Measurements from ENCODE around the gene PEAK1.
"Not testable (repeated sequence)": the region's sequence is repeated elsewhere in the genome, so short reads cannot be mapped to it uniquely, and the experiment has no call there.

The PEAK1 gene

DNA sequence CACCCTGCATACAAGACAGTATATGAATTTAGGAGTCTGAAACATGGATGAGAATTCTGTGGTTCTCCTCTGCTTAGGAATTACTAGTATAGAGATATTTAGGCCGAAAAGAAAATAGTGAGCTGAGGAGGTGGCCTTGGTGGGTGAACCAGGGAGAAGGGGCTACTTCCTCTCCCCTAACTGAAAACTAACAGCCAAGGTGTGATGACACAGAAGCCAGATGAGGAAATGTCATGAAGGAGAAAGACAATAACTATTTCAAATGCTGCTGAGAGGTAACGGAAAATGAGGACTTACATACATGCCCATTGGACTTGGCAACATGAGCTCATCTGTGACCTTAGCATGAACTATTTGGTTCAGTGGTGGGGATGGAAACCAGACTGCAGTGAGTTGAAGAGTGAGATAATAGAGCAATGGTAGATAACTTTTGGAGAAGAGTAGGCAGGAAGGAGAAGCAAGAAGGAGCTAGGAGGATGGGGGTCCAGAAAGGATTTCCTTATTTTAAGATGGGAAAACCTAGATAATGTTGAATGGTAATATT lies 234.6 kb downstream of the PEAK1 start:
- peak in 1 of 2 experiments; percentile 52 for DNase-seq (ENCODE audit: low read depth in 1 of 2, low spot score in 1 of 2)
- Histone ChIP-seq H3K27ac (replicated peaks) (peak overlapping the region; percentile 51), H3K4me3 (replicated peaks; ENCODE audit: insufficient read depth, low read length) (no peak overlapping the region), H3K27me3 (ENCODE audit: insufficient read depth, poor library complexity, severe bottlenecking) (no peaks in the 10 kb centered on the region)
- TF ChIP-seq, protein P1, sequence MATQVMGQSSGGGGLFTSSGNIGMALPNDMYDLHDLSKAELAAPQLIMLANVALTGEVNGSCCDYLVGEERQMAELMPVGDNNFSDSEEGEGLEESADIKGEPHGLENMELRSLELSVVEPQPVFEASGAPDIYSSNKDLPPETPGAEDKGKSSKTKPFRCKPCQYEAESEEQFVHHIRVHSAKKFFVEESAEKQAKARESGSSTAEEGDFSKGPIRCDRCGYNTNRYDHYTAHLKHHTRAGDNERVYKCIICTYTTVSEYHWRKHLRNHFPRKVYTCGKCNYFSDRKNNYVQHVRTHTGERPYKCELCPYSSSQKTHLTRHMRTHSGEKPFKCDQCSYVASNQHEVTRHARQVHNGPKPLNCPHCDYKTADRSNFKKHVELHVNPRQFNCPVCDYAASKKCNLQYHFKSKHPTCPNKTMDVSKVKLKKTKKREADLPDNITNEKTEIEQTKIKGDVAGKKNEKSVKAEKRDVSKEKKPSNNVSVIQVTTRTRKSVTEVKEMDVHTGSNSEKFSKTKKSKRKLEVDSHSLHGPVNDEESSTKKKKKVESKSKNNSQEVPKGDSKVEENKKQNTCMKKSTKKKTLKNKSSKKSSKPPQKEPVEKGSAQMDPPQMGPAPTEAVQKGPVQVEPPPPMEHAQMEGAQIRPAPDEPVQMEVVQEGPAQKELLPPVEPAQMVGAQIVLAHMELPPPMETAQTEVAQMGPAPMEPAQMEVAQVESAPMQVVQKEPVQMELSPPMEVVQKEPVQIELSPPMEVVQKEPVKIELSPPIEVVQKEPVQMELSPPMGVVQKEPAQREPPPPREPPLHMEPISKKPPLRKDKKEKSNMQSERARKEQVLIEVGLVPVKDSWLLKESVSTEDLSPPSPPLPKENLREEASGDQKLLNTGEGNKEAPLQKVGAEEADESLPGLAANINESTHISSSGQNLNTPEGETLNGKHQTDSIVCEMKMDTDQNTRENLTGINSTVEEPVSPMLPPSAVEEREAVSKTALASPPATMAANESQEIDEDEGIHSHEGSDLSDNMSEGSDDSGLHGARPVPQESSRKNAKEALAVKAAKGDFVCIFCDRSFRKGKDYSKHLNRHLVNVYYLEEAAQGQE (IDR thresholded peaks at IDR 0.05; ENCODE audit: insufficient replicate concordance, low read depth) = no peak
- no peak for TF ChIP-seq GABPA (IDR thresholded peaks at IDR 0.05; ENCODE audit: low read depth)
- no peak for TF ChIP-seq POLR2AphosphoS5 (IDR thresholded peaks at IDR 0.05; ENCODE audit: low read depth)
- TF ChIP-seq, protein P2, sequence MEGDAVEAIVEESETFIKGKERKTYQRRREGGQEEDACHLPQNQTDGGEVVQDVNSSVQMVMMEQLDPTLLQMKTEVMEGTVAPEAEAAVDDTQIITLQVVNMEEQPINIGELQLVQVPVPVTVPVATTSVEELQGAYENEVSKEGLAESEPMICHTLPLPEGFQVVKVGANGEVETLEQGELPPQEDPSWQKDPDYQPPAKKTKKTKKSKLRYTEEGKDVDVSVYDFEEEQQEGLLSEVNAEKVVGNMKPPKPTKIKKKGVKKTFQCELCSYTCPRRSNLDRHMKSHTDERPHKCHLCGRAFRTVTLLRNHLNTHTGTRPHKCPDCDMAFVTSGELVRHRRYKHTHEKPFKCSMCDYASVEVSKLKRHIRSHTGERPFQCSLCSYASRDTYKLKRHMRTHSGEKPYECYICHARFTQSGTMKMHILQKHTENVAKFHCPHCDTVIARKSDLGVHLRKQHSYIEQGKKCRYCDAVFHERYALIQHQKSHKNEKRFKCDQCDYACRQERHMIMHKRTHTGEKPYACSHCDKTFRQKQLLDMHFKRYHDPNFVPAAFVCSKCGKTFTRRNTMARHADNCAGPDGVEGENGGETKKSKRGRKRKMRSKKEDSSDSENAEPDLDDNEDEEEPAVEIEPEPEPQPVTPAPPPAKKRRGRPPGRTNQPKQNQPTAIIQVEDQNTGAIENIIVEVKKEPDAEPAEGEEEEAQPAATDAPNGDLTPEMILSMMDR (IDR thresholded peaks at IDR 0.05; ENCODE audit: insufficient read depth, low read length) = no peak
- peak; percentile 49; the same call in 1 of the 2 replicates for TF ChIP-seq SPI1 (IDR thresholded peaks at IDR 0.05; ENCODE audit: borderline replicate concordance, low read depth)

DNA sequence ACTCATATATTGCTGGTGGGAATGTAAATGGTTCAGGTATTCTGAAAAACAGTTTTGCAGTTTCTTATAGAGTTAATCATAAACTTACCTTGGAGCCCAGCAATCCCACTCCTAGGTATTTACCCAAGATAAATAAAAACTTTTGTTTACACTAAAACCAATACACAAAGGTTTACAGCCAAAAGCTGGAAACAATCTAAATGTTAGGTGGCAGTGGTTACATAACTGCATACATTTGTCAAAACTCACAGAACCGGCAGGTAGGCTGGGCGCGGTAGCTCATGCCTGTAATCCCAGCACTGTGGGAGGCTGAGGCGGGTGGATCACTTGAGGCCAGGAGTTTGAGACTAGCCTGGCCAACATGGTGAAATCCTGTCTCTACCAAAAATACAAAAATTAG lies 235.6 kb downstream of the PEAK1 start:
- DNase-seq (ENCODE audit: low read depth in 1 of 2, low spot score in 1 of 2); H3K4me3 ChIP-seq (replicated peaks; ENCODE audit: insufficient read depth, low read length); H3K27me3 ChIP-seq (ENCODE audit: insufficient read depth, poor library complexity, severe bottlenecking): not testable (repeated sequence)
- H3K27ac ChIP-seq (replicated peaks) = peak overlapping the region; percentile 51; the same call in 1 of the 2 replicates

DNA sequence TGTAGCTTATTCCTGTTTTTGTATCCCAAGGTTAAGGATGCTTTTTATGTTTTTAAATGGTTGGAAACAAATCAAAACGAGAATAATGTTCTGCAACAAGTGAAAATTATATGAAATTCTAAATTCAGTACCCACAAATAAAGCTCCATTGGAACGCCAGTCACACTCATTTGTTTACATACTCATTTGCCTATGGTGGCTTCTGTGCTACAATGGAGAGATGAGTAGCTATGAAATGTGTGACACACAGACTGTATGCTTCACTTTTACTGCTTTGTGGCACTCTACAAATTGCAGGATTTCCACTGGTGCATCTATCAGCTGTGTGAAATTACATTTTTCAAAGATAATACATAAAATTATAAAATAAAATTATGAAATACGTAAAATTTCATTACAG lies 236.8 kb downstream of the PEAK1 start:
- TF ChIP-seq POLR2AphosphoS5 (IDR thresholded peaks at IDR 0.05; ENCODE audit: low read depth) (no peak), SPI1 (IDR thresholded peaks at IDR 0.05; ENCODE audit: borderline replicate concordance, low read depth) (no peak), GABPA (IDR thresholded peaks at IDR 0.05; ENCODE audit: low read depth) (no peak)
- TF ChIP-seq, protein P2 (IDR thresholded peaks at IDR 0.05; ENCODE audit: insufficient read depth, low read length) = no peak
- TF ChIP-seq, protein P1 (IDR thresholded peaks at IDR 0.05; ENCODE audit: insufficient replicate concordance, low read depth) = no peak
- Histone ChIP-seq H3K27ac (replicated peaks) (no peak overlapping the region), H3K27me3 (ENCODE audit: insufficient read depth, poor library complexity, severe bottlenecking) (no peaks in the 10 kb centered on the region), H3K4me3 (replicated peaks; ENCODE audit: insufficient read depth, low read length) (no peak overlapping the region)
- no peak for DNase-seq (ENCODE audit: low read depth in 1 of 2, low spot score in 1 of 2)

GRCh38 chr15:77181305-77182074 lies 238.4 kb downstream of the PEAK1 start:
- no peak for TF ChIP-seq SPI1 (IDR thresholded peaks at IDR 0.05; ENCODE audit: borderline replicate concordance, low read depth)
- TF ChIP-seq, protein P2 (IDR thresholded peaks at IDR 0.05; ENCODE audit: insufficient read depth, low read length) = no peak
- TF ChIP-seq, protein P1 (IDR thresholded peaks at IDR 0.05; ENCODE audit: insufficient replicate concordance, low read depth) = no peak
- no peak for TF ChIP-seq POLR2AphosphoS5 (IDR thresholded peaks at IDR 0.05; ENCODE audit: low read depth)
- TF ChIP-seq GABPA (IDR thresholded peaks at IDR 0.05; ENCODE audit: low read depth) = no peak
- Histone ChIP-seq H3K4me3 (replicated peaks; ENCODE audit: insufficient read depth, low read length) (no peak overlapping the region), H3K27me3 (ENCODE audit: insufficient read depth, poor library complexity, severe bottlenecking) (no peaks in the 10 kb centered on the region), H3K27ac (replicated peaks) (no peak overlapping the region)
- DNase-seq (ENCODE audit: low read depth in 1 of 2, low spot score in 1 of 2) = no peak
